K562 (cell line): ENCODE data around the gene PAX2. TPM values are rescaled to one million over a fixed set of nuclear protein-coding genes. Genes with fewer than 3 reads are reported as not detected.

Experiments
- ATAC-seq: fragments of 200-7000 bp; cut with Tn5 transposase; 3 replicates; pipeline ENCODE4 v1.9.1; 2020; ENCODE audit warnings: moderate library complexity
- BruUV-seq: library from RNA; stranded (reverse); fragments of 400-500 nt; replicated peaks from 2 replicates; lab custom pipeline; 2021; lab: Mats Ljungman, UMichigan
- CTCF ChIA-PET: fragments of 300-600 bp; formaldehyde crosslinking; extraction: SDS; loops from one replicate; lab custom pipeline; 2021; ENCODE audit warnings: low intra/inter-chr PET ratio; lab: Yijun Ruan, JAX
- POLR2A ChIA-PET: fragments of 300-600, 350-650 bp; sonication (Branson Sonifier 250); formaldehyde crosslinking; extraction: SDS; loops from one replicate; lab custom pipeline; 2021; ENCODE audit warnings: antibody characterized with exemption, inconsistent platforms; lab: Yijun Ruan, JAX
- DNase-seq, 4 experiments: peaks; one replicate each; pipeline versions ENCODE4 v3.0.0 to v3.0.0-alpha.2; 2011 to 2018; ENCODE audit warnings: low spot score in 3 of 4, mixed read lengths in 3 of 4; ENCODE audit errors: extremely low read depth in 1 of 4
- FAIRE-seq: peaks from 2 replicates; lab custom pipeline; 2011; peaks lifted over from hg19 to GRCh38; lab: Jason Lieb, UNC
- H2AFZ ChIP-seq: 2 replicates; pipeline ENCODE4 v1.6.0; 2011; ENCODE audit warnings: low read depth, low read length, control low read depth, inconsistent platforms
- H3K27ac ChIP-seq: fragments of 200-600 bp; 3 replicates; pipeline ENCODE4 v1.8.0; 2011; ENCODE audit warnings: low read depth, mild to moderate bottlenecking, control low read depth, inconsistent platforms, low read length, moderate library complexity, mixed read lengths; ENCODE audit errors: extremely low read depth
- H3K27me3 ChIP-seq, 2 experiments: fragments of 300-600 bp in 1 of 2; 2 replicates in 1 of 2; 3 replicates in 1 of 2; pipeline versions ENCODE4 v1.6.0 to v1.8.0; 2011; ENCODE audit warnings: inconsistent platforms in 2 of 2, low read length in 2 of 2, mild to moderate bottlenecking in 1 of 2, mixed read lengths in 1 of 2, moderate library complexity in 1 of 2; ENCODE audit not compliant: control insufficient read depth in 2 of 2, insufficient read depth in 2 of 2
- H3K36me3 ChIP-seq: fragments of 300-600 bp; 3 replicates; pipeline ENCODE4 v1.8.0; 2011; ENCODE audit warnings: mild to moderate bottlenecking, low read length, inconsistent platforms; ENCODE audit not compliant: control insufficient read depth, insufficient read depth
- H3K4me1 ChIP-seq, 2 experiments: fragments of 200-600 bp in 1 of 2; replicated peaks in 1 of 2; 2 replicates in 1 of 2; 3 replicates in 1 of 2; pipeline versions ENCODE4 v1.5.1 to v1.8.0; 2011; ENCODE audit warnings: inconsistent platforms in 2 of 2, low read length in 2 of 2, mild to moderate bottlenecking in 1 of 2, mixed read lengths in 1 of 2, moderate library complexity in 1 of 2; ENCODE audit not compliant: control insufficient read depth in 2 of 2, insufficient read depth in 2 of 2
- H3K4me2 ChIP-seq: 2 replicates; pipeline ENCODE4 v1.6.1; 2011; ENCODE audit warnings: low read length, control low read depth, inconsistent platforms, mixed read lengths; ENCODE audit not compliant: insufficient read depth
- H3K4me3 ChIP-seq: fragments of 200-600 bp; sonication (generic), shearing (Covaris generic); 2 replicates; pipeline ENCODE4 v1.5.1; 2016; ENCODE audit warnings: control low read depth, inconsistent platforms
- H3K79me2 ChIP-seq: fragments of 200-600 bp; 3 replicates; pipeline ENCODE4 v1.8.0; 2011; ENCODE audit warnings: low read length, inconsistent platforms; ENCODE audit not compliant: control insufficient read depth, insufficient read depth
- H3K9ac ChIP-seq, 2 experiments: 2 replicates each; pipeline versions ENCODE4 v1.6.0 to v1.6.1; 2011; ENCODE audit warnings: low read depth in 2 of 2, low read length in 2 of 2, control low read depth in 1 of 2, inconsistent platforms in 1 of 2, mild to moderate bottlenecking in 1 of 2, mixed read lengths in 1 of 2; ENCODE audit not compliant: insufficient read depth in 1 of 2
- H3K9me1 ChIP-seq: one replicate; pipeline ENCODE4 v1.6.0; 2011; ENCODE audit warnings: inconsistent platforms, mild to moderate bottlenecking, low read length, moderate library complexity; ENCODE audit not compliant: control insufficient read depth, insufficient read depth
- H3K9me3 ChIP-seq: replicated peaks from 2 replicates; pipeline ENCODE4 v1.5.1; 2011; ENCODE audit warnings: low read depth, low read length, inconsistent platforms; ENCODE audit not compliant: control insufficient read depth, insufficient read depth
- H4K20me1 ChIP-seq: replicated peaks from 2 replicates; pipeline ENCODE4 v1.6.1; 2011; ENCODE audit warnings: low read length, inconsistent platforms, mixed read lengths; ENCODE audit not compliant: control insufficient read depth, insufficient read depth
- CREBBP ChIP-seq: IDR thresholded peaks from one replicate; pipeline ENCODE4 v1.6.1; 2012; ENCODE audit warnings: low read depth, mild to moderate bottlenecking, control low read depth, inconsistent platforms, low read length
- DPF2 ChIP-seq: fragments of 450-650 bp; IDR thresholded peaks from 2 replicates; pipeline ENCODE4 v1.6.1; 2016
- EGR1 ChIP-seq: fragments of 450-650 bp; conservative IDR thresholded peaks from 2 replicates; pipeline ENCODE4 v1.6.1; 2017; ENCODE audit warnings: mild to moderate bottlenecking
- FOXM1 ChIP-seq, 2 experiments: fragments of 450-650 bp in 1 of 2; sonication (generic) in 1 of 2; formaldehyde crosslinking in 1 of 2; IDR thresholded peaks; 2 replicates each; pipeline versions ENCODE4 v1.6.1 to v1.9.0; 2017 to 2022; ENCODE audit warnings: low read depth in 2 of 2, mild to moderate bottlenecking in 2 of 2, missing genetic modification reagents in 1 of 2, moderate library complexity in 1 of 2
- FUS ChIP-seq: fragments of 200-400 bp; formaldehyde crosslinking; optimal IDR thresholded peaks from 2 replicates; pipeline ENCODE3; 2017; ENCODE audit warnings: low read depth, low read length
- HNRNPUL1 ChIP-seq: fragments of 200-400 bp; formaldehyde crosslinking; IDR thresholded peaks from 2 replicates; pipeline ENCODE4 v1.6.1; 2017; ENCODE audit warnings: low read length
- LCOR ChIP-seq: sonication (generic); formaldehyde crosslinking; IDR thresholded peaks from 2 replicates; pipeline ENCODE4 v1.8.0; 2022; ENCODE audit warnings: mild to moderate bottlenecking, missing genetic modification reagents
- PHB ChIP-seq: fragments of 250-450 bp; sonication (Bioruptor Pico); IDR thresholded peaks from 2 replicates; pipeline ENCODE4 v1.5.0; 2021
- PHTF2 ChIP-seq: fragments of 250-450 bp; sonication (Bioruptor Pico); IDR thresholded peaks from 2 replicates; pipeline ENCODE4 v1.5.0; 2021; ENCODE audit warnings: mild to moderate bottlenecking
- POLR2AphosphoS5 ChIP-seq: IDR thresholded peaks from 2 replicates; pipeline ENCODE4 v1.6.1; 2011; ENCODE audit warnings: mild to moderate bottlenecking, low read depth, low read length, moderate library complexity; ENCODE audit not compliant: control insufficient read depth, insufficient read depth
- POLR3A ChIP-seq: IDR thresholded peaks from 2 replicates; pipeline ENCODE4 v1.6.1; 2011; ENCODE audit warnings: borderline replicate concordance, mild to moderate bottlenecking, moderate library complexity; ENCODE audit not compliant: insufficient read length, insufficient read depth; ENCODE audit errors: extremely low read depth
- PRMT5 ChIP-seq: sonication (generic); formaldehyde crosslinking; IDR thresholded peaks from 2 replicates; pipeline ENCODE4 v1.5.0; 2020; ENCODE audit warnings: missing genetic modification reagents
- RBBP5 ChIP-seq: fragments of 200-600 bp; sonication (generic); IDR thresholded peaks from 2 replicates; pipeline ENCODE4 v1.6.1; 2012; ENCODE audit warnings: borderline replicate concordance, mild to moderate bottlenecking, low read length, control low read depth, inconsistent platforms; ENCODE audit not compliant: insufficient read depth, poor library complexity, severe bottlenecking
- TAF7 ChIP-seq: fragments of 450-650 bp; IDR thresholded peaks from 2 replicates; pipeline ENCODE4 v1.6.1; 2016; ENCODE audit warnings: missing genetic modification characterization, missing compliant biosample characterization
- ZBTB1 ChIP-seq: sonication (generic); formaldehyde crosslinking; IDR thresholded peaks from 2 replicates; pipeline ENCODE4 v1.8.1; 2023; ENCODE audit warnings: missing genetic modification reagents, low read depth, mild to moderate bottlenecking, borderline replicate concordance
- WGBS: fragments of 100-300 bp; shearing (Covaris generic); methylation state at CpG from one replicate; pipeline ENCODE4 v1.1.6; 2016; ENCODE audit warnings: low coverage, mixed read lengths; ENCODE audit not compliant: insufficient coverage; ENCODE audit errors: missing lambda C conversion rate; 5-methylcytosine and 5-hydroxymethylcytosine counted together
- in situ Hi-C: fragments of 300-500 bp; cut with MboI; formaldehyde crosslinking; loops from 4 replicates; pipeline ENCODE4 v1.15.0; 2018; ENCODE audit warnings: inconsistent platforms, mixed read lengths
- intact Hi-C: fragments of 100-400 bp; cut with micrococcal nuclease; formaldehyde crosslinking; loops from 2 replicates; pipeline ENCODE4 v1.14.2; 2022
- polyA plus RNA-seq, 8 experiments: library from polyadenylated mRNA; depleted of rRNA in 4 of 8; stranded (reverse) in 5 of 8; unstranded in 3 of 8; fragments of >200 nt; fragmentation: Nextera tagmentation in 2 of 8; fragmentation: Illumina TruSeq in 1 of 8; extraction: Ambion mirVana in 2 of 8; extraction: Trizol in 1 of 8; gene quantifications; 2 replicates each; pipeline versions ENCODE4 v1.2.1 to v1.2.3, GENCODE V29; 2011 to 2014; ENCODE audit warnings: inconsistent platforms in 1 of 8, missing spikeins in 1 of 8
- total RNA-seq, 7 experiments: library from RNA; depleted of rRNA in 6 of 7; stranded (reverse); fragments of >200 nt in 6 of 7; fragmentation: Illumina TruSeq in 2 of 7; extraction: Trizol in 2 of 7; gene quantifications; 2 replicates each; pipeline versions ENCODE4 v1.2.1 to v1.2.3, GENCODE V29; 2011 to 2021; ENCODE audit warnings: low replicate concordance in 1 of 7
- TF ChIP-seq, protein P1 (sequence below): fragments of 450-650 bp; IDR thresholded peaks from 2 replicates; pipeline ENCODE4 v1.7.0; 2016; ENCODE audit warnings: borderline replicate concordance
- TF ChIP-seq, protein P2 (sequence below): sonication (generic); formaldehyde crosslinking; IDR thresholded peaks from 2 replicates; pipeline ENCODE4 v1.8.0; 2022; ENCODE audit warnings: missing genetic modification reagents, mild to moderate bottlenecking, moderate library complexity, borderline replicate concordance

The PAX2 gene
- total and polyA plus RNA-seq, 9 of the 15 experiments (the other 6 are each of a cell fraction or from before 2014, with no cell fraction given) = not detected

GRCh38 chr10:100826661-100826982 is 81.2 kb downstream of the PAX2 start:
- DNase-seq = no peak
- 80% methylated on average over 1 of the region's 41 CpGs for WGBS
- ChIA-PET CTCF (no interaction called here), POLR2A (no interaction called here)
- H3K9me3 ChIP-seq = no peaks in the 10 kb centered on the region
- intact Hi-C loops = no loop called here
- H3K27ac ChIP-seq = no peak overlapping the region
- H3K36me3 ChIP-seq = no peaks in the 10 kb centered on the region
- BruUV-seq = no TSS peak
- in situ Hi-C loops = no loop called here
- H3K9ac ChIP-seq = no peak overlapping the region
- no peaks in the 10 kb centered on the region for H3K9me1 ChIP-seq
- no peak overlapping the region for H3K4me3 ChIP-seq
- H3K79me2 ChIP-seq = no peaks in the 10 kb centered on the region
- no peak overlapping the region for H3K4me2 ChIP-seq
- H3K4me1 ChIP-seq = peaks cover 0 to 37% of the 10 kb centered on the region in 2 experiments; a peak in 2 of 5 replicates
- H2AFZ ChIP-seq = no peak overlapping the region
- H4K20me1 ChIP-seq = no peaks in the 10 kb centered on the region; the same call in 1 of the 2 replicates
- TF ChIP-seq LCOR = no peak
- TF ChIP-seq EGR1 = no peak
- TF ChIP-seq HNRNPUL1 = no peak
- TF ChIP-seq, protein P1, sequence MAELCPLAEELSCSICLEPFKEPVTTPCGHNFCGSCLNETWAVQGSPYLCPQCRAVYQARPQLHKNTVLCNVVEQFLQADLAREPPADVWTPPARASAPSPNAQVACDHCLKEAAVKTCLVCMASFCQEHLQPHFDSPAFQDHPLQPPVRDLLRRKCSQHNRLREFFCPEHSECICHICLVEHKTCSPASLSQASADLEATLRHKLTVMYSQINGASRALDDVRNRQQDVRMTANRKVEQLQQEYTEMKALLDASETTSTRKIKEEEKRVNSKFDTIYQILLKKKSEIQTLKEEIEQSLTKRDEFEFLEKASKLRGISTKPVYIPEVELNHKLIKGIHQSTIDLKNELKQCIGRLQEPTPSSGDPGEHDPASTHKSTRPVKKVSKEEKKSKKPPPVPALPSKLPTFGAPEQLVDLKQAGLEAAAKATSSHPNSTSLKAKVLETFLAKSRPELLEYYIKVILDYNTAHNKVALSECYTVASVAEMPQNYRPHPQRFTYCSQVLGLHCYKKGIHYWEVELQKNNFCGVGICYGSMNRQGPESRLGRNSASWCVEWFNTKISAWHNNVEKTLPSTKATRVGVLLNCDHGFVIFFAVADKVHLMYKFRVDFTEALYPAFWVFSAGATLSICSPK = no peak
- no peak for TF ChIP-seq RBBP5
- no peak for TF ChIP-seq POLR2AphosphoS5
- no peak for TF ChIP-seq PHB (CRISPR knock-in tag)
- no peak for TF ChIP-seq PRMT5 (CRISPR knock-in tag)
- TF ChIP-seq, protein P2, sequence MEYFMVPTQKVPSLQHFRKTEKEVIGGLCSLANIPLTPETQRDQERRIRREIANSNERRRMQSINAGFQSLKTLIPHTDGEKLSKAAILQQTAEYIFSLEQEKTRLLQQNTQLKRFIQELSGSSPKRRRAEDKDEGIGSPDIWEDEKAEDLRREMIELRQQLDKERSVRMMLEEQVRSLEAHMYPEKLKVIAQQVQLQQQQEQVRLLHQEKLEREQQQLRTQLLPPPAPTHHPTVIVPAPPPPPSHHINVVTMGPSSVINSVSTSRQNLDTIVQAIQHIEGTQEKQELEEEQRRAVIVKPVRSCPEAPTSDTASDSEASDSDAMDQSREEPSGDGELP = no peak
- TF ChIP-seq PHTF2 = no peak
- TF ChIP-seq FUS = no peak
- no peak for TF ChIP-seq TAF7
- TF ChIP-seq POLR3A = no peak
- no peak for TF ChIP-seq CREBBP
- TF ChIP-seq FOXM1 (IDR thresholded peaks at IDR 0.05; ENCODE audit: low read depth) = no peak
- no peak for TF ChIP-seq FOXM1 (CRISPR knock-in tag; IDR thresholded peaks at IDR 0.05; ENCODE audit: low read depth)
- TF ChIP-seq DPF2 = no peak
- no peak for TF ChIP-seq ZBTB1 (CRISPR knock-in tag)
- FAIRE-seq = no peak
- ATAC-seq = no peak
- peaks cover 0 to 41% of the 10 kb centered on the region in 2 experiments; a peak in 2 of 5 replicates for H3K27me3 ChIP-seq
